Suprapubic skin (tissue), 4 donors: Measurements from ENCODE around the gene MAN1C1.

ENCODE experiments used
- CTCF ChIP-seq, 2 donors: fragments of 200-600 bp in 1 of 2; fragments of 450-650 bp in 1 of 2; sonication (generic) in 1 of 2; IDR thresholded peaks; one replicate each; pipeline ENCODE4 v1.5.1; 2016 to 2019; ENCODE audit warnings: antibody characterized with exemption in 2 of 2, mild to moderate bottlenecking in 1 of 2, moderate library complexity in 1 of 2
- EP300 ChIP-seq: sonication (generic); formaldehyde crosslinking; IDR thresholded peaks from one replicate; pipeline ENCODE4 v1.6.1; 2017; ENCODE audit warnings: antibody characterized with exemption
- POLR2A ChIP-seq, 2 donors: fragments of 450-650 bp; IDR thresholded peaks; one replicate each; pipeline ENCODE4 v1.6.1; 2017; ENCODE audit warnings: antibody characterized with exemption in 2 of 2, mild to moderate bottlenecking in 2 of 2, moderate library complexity in 2 of 2
- POLR2AphosphoS5 ChIP-seq, 3 donors: sonication (generic); formaldehyde crosslinking; IDR thresholded peaks; one replicate each; pipeline ENCODE4 v1.6.1; 2017; ENCODE audit warnings: antibody characterized with exemption in 3 of 3

DNA sequence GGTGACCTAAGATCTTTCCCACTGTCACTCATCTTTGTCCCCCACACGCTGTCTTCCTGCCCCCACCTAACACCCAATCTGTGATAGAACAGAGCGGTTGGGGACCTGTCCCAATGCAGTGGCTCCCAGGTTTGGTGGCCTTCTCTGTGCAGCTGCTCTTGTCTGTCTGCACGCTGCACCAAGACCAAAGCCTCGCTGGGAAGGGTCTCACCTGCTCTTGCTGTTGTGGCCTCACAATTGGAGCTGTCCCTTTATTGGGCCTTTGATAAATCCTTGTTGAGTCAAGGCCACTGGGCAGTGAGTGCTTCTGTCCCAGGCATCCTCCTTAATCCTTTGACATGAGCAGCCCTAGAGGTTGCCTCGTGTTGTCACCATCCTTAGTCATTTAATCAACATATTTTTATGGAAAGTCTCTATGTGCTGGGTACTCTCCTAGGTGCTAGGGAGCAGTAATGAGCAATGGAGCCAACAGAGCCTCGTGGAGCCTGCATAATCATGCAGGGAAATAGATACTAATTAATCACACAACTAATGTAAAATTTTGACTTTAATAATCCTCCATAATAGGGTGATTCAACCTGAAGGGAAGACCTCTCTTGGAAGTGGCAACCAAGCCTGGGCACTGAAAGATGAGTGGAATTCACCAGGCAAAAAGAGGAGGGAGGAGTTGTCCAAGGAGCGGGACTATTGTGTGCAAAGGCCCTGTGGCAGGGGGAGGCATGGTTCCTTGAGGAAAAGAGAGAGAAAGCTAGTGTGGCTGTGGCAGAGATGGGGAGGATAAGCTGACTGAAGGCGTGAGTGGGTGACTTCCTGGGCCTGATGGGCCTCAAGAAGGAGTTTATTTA lies 57.6 kb downstream of the MAN1C1 start:
- TF ChIP-seq CTCF (IDR thresholded peaks at IDR 0.05) (no peak), POLR2A (IDR thresholded peaks at IDR 0.05) (no peak), POLR2AphosphoS5 (IDR thresholded peaks at IDR 0.05) (no peak), EP300 (no peak)
